GM18873 (cell line): ENCODE measurements around the gene AURKB.
"Not testable (repeated sequence)": the region's sequence is repeated elsewhere in the genome, so short reads cannot be mapped to it uniquely, and the experiment has no call there.

Experiments used
- ATAC-seq: cut with Tn5 transposase; IDR thresholded peaks from one replicate; pipeline ENCODE4 v1.9.1; 2021; ENCODE audit warnings: mild to moderate bottlenecking, moderate library complexity, moderate number of reproducible peaks; ENCODE audit not compliant: unreplicated experiment, low FRiP score

The AURKB gene

GRCh38 chr17:8209907-8210760 is at the start of gene AURKB:
Gene AURKB (minus strand): TSS chr17:8210575. CDS start chr17:8210224, 351 bp downstream.
- peak; percentile 74 for ATAC-seq

- ATAC-seq, result no peak
Measured at GRCh38 chr17:8257801-8258200, 47.4 kb upstream of the AURKB start.

- no peak for ATAC-seq
Measured at GRCh38 chr17:8256691-8257090, 46.3 kb upstream of the AURKB start.

- ATAC-seq, result no peak
Measured at GRCh38 chr17:8256291-8256690, 45.9 kb upstream of the AURKB start.

- ATAC-seq, result no peak
Measured at GRCh38 chr17:8255499-8255898, 45.1 kb upstream of the AURKB start.

- no peak for ATAC-seq
Measured at GRCh38 chr17:8254881-8255280, 44.5 kb upstream of the AURKB start.

GRCh38 chr17:8253801-8254200 is 43.4 kb upstream of the AURKB start:
- no peak for ATAC-seq

- not testable (repeated sequence) for ATAC-seq
Measured at GRCh38 chr17:8251411-8251810, 41.0 kb upstream of the AURKB start.

- no peak for ATAC-seq
Measured at GRCh38 chr17:8249621-8250500, 39.5 kb upstream of the AURKB start.

GRCh38 chr17:8248751-8249607 is 38.6 kb upstream of the AURKB start, which contains the start of gene PFAS:
Gene PFAS (plus strand): TSS chr17:8249289. CDS start chr17:8253938, 4,649 bp downstream.
- ATAC-seq, result peak; percentile 38

- no peak for ATAC-seq
Measured at GRCh38 chr17:8244768-8245167, 34.4 kb upstream of the AURKB start.

GRCh38 chr17:8243827-8244226 is 33.5 kb upstream of the AURKB start:
- no peak for ATAC-seq

- ATAC-seq, result no peak
Measured at GRCh38 chr17:8237886-8238285, 27.5 kb upstream of the AURKB start.

GRCh38 chr17:8237175-8237574 is 26.8 kb upstream of the AURKB start:
- no peak for ATAC-seq

GRCh38 chr17:8235676-8236075 is 25.3 kb upstream of the AURKB start:
- no peak for ATAC-seq

GRCh38 chr17:8234361-8235270 is 24.2 kb upstream of the AURKB start:
- ATAC-seq, result no peak

- ATAC-seq, result no peak
Measured at GRCh38 chr17:8231701-8232100, 21.3 kb upstream of the AURKB start.

- ATAC-seq, result no peak
Measured at GRCh38 chr17:8227238-8227581, 16.8 kb upstream of the AURKB start.

- ATAC-seq, result no peak
Measured at GRCh38 chr17:8226536-8227237, 16.3 kb upstream of the AURKB start.
